Activated CD8-positive, alpha-beta memory T cell treated with anti-CD3 and anti-CD28 coated beads for 4 hours (primary cell): ENCODE measurements around the gene SRXN1.
"Not testable (repeated sequence)": the region's sequence is repeated elsewhere in the genome, so short reads cannot be mapped to it uniquely, and the experiment has no call there.

ENCODE experiments used
- DNase-seq, 2 donors: peaks; one replicate each; pipeline ENCODE4 v3.0.0-alpha.2; 2020; ENCODE audit warnings: low read depth in 2 of 2

SRXN1 gene

DNA sequence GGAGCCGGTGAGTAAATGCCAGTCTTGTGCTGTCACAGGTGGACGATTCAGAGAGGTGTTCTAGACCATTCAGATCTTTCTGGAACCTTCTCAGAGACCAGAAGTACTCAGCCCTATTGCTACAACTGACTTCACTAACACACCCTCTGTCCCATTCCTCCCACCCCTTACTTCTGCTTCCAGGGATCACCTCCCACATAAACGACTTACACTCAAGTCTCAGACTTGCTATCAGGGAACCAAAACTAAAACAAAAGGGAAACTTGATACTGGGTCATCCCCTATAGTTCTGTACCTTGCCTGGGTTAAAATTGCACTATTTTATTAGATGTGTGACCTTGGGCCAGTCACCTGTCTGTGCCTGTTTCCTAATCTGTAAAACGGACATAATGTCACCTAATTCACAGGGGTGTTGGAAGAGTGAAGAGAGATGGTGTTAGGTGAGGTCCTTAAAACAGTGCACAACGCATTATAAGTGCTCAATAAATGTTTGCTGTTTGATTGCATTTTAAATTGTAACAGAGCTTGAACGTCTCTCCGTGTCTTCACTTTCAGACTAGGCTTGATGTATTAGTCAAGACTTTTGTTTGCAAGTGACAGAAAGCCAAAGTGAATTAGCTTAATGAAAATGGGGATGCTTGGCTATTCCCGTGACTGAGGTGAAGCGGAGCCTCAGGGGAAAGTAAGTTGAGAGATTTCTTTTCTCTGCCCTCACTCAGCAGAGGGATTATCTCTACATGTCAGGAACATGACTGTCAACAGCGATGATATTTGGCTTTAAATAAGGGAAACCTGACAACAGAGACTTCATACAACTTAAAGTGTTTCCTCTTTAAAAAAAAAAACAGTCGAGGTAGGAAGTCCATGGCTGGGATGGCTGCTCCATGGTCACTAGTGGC is 3.0 kb upstream of the SRXN1 start:
- no peak for DNase-seq

DNA sequence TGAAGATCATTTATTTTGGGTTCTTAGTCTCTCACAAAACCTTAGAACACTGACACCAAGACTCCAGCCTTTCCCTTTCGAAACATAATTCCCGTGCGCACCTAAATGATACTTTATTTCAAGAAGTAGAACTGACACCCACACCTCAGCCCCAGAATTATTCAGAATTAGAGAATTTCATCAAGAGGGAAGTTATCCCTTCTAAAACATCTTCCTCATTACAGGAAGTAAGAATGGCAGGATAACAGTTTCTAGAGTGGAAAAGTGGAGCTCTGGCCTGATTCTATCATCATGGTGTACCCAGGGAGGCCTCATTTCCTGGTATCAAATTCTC is 1.4 kb upstream of the SRXN1 start:
- no peak for DNase-seq

DNA sequence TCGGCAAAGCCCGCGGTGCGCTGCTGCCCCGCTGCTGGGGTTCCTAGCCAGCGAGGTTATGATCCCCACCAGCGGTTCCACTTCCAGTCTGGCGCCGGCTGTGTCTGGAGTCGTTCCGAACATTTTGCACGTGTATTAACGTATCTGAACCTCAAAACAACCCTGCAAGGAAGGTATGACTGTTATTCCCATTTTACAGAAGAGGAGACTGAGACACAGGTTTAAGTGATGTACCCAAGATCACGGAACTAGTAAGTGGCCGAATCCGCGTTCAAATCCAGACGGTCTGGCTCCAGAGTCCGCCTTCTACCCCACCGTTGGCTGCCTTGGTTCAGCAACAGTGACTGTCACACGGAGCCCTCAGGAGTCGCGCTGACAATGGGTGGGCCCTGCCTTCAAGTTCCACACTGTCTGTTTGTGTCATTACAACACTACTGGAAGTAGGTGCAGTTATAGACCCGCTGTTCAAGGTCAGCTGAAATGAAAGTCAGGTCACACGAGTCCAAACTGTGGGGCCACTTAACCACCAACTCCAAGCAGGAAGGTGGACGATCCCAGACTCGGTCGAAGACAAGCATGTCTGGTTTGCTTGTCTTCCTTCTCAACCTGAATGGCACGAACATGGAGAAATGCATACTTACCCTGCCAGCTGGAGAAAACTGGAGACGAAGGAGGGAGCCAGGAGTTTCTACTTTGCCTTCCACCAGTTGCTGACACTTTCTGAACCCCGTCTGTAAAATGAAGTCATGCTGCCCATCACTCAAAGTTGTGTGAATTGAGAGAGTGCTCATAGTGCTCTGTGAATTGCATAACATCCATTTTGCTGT is 803 bp upstream of the SRXN1 start:
- DNase-seq, result no peak

- DNase-seq, result no peak
Observed at GRCh38 chr20:652615-653109, 338 bp downstream of the SRXN1 start.

- DNase-seq, result no peak
Observed at GRCh38 chr20:651713-652614, 1.0 kb downstream of the SRXN1 start.

DNA sequence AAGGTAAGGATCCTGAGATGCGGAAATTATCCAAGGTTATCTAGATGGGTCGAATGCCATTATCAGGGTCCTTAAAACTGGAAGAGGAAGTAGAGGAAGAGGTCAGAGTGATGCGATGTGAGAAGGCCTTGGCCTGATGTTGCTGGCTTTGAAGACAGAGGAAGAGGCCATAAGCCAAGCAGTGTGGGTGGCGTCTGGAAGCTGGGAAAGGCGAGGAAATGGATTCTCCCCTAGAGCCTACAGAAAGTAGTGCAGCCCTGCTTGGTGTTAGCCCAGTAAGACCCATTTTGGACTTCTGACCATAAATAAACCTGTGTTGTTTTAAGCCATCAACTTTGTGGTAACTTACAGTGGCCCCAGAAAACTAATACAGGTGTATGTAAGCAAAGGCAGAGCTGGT is 2.0 kb downstream of the SRXN1 start:
- no peak for DNase-seq

- DNase-seq, result no peak
Observed at GRCh38 chr20:650281-650680, 2.7 kb downstream of the SRXN1 start.

DNA sequence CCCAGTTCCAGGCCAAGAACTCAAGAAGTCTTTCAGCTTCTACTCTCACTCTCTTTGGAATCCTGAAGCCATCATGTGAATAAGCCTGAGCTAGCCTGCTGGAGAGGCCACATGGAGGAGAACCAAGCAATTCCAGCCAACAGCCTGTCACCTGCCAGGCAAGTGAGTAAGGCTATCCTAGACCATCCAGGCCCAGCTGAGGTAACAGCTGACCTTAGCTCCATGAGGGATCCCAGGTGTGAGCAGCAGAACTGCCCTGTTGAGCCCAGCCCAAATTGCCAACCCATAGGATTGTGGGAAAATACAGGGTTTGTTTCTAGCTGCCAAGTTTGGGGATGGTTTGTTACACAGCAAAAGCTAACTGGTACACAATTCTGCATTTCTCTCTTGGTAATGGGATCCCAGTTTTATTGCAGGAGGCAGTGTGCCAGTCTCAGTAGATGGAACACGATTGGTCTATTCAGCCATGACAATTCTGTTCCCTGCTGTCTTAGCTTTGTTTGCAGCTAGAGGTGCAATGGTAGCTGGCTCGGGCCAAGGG is 5.5 kb downstream of the SRXN1 start:
- no peak for DNase-seq

DNA sequence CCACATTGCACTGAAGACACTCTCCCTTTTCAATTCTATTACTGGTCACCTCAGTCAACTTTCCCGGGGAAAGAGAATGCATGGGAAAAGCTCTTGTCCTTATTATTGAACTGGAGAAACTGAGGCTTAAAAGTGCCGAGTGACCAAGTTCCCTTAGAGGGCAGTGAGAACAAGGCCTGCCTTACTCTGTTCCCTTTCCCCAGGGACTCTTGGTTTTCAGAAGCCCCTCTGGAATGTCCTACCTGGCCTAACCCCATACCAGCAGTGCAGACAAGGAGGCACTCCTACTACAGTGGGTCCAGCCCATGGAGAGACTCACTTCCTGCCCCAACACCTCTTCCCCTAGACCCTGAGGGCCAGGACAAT is 6.1 kb downstream of the SRXN1 start:
- DNase-seq, result no peak

- DNase-seq, result no peak
Observed at GRCh38 chr20:646107-646867, 6.7 kb downstream of the SRXN1 start.

GRCh38 chr20:645318-646106 is 7.5 kb downstream of the SRXN1 start:
- peak; percentile 22 to 31 for DNase-seq

DNA sequence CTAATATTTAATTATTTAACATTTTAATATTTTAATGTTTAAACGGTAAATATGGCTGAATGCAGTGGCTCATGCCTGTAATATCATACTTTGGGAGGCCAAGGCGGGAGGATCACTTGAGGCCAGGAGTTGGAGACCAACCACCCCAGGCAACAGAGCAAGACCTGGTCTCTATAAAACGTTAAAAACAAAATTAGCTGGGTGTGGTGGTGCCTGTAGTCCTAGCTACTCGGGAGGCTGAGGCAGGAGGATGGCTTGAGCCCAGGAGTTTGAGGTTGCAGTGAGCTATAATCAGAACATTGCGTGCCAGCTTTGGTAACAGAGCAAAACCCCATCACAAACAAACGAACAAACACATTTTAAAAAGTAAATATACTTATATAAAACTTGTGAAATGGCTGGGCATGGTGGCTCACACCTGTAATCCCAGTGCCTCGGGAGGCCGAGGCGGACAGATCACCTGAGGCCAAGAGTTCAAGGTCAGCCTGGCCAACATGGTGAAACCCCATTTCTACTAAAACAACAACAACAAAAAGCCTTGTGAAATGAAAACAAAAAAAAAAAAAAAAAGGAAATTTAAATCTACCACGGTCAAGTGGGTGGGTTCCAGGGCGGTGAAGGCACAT is 8.2 kb downstream of the SRXN1 start:
- DNase-seq, result no peak

DNA sequence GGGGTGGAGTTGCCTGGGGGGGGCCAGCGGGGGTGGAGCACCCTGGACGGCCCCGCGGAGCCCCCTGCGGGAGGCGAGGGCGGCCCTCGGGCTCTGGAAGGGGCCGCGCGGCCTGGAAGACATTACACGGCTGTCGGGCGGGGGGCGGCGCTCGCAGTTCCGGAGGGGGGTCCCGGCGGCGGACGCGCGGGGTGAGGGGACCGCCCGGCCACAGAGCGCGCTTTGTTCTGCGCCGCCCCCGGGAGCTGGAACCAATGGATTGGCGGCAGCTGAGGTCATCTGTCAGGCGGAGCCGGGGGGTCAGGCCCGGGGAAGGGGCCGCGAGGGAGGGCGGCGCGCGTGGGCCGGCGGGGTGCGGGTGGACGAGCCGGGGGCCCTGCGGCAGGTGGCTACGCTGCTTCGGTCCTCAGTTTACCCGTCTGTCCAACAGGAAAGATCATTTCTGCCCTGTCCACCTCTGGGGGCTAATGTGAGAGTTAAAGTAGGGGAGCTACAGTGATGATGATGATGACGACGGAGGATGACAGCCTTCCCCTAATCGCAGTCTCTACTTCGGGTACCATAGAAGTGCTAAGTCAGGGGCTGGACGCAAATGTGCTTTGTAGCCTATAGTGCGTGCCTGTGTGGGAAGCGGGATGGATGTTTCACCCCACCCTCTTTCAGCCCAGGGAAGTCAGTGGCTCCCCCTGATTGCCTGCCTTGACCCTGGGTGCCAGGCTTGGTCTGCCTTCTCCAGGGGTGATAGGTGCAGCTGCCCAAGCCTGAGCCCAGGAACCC is 10.4 kb downstream of the SRXN1 start:
- no peak for DNase-seq

- DNase-seq, result not testable (repeated sequence)
Observed at GRCh38 chr20:642013-642397, 11.0 kb downstream of the SRXN1 start.

- DNase-seq, result no peak
Observed at GRCh38 chr20:641516-641875, 11.5 kb downstream of the SRXN1 start.

GRCh38 chr20:640674-641515 is 12.1 kb downstream of the SRXN1 start:
- no peak for DNase-seq

DNA sequence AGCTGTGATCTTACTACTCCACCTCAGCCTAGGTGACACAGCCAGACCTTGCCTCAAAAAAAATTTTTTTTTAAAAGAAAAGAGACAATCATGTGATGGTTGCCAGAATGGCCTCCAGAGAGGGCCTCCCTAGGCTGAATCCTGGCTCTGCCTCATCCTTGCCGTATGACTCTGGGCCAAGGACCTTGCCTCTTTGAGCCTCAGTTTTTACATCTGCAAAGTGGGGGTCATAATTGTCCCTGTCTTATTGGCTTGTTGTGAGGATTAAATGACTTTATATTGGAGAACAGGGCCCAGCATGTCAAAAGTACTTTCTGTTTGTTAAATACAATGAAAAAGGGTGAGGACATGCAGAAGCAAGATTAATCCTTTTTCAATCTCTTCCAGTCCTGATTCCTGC is 14.4 kb downstream of the SRXN1 start:
- DNase-seq, result no peak

GRCh38 chr20:637559-637958 is 15.4 kb downstream of the SRXN1 start:
- DNase-seq, result no peak
